Stomach (tissue), 4 donors: Measurements from ENCODE around the gene COX19.

Experiments
- CTCF ChIP-seq, 7 experiments: fragments of 450-650 bp in 4 of 7; fragments of 200-600 bp in 3 of 7; sonication (generic) in 3 of 7; IDR thresholded peaks; one replicate each; pipeline ENCODE4 v1.5.1; 2016 to 2019; ENCODE audit warnings: antibody characterized with exemption in 7 of 7, control low read depth in 2 of 7, mild to moderate bottlenecking in 1 of 7
- EP300 ChIP-seq: sonication (generic); formaldehyde crosslinking; IDR thresholded peaks from one replicate; pipeline ENCODE4 v1.6.1; 2017; ENCODE audit warnings: antibody characterized with exemption
- POLR2A ChIP-seq, 4 donors: fragments of 450-650 bp; IDR thresholded peaks; one replicate each; pipeline ENCODE4 v1.6.1; 2016; ENCODE audit warnings: antibody characterized with exemption in 4 of 4, control low read depth in 2 of 4, mild to moderate bottlenecking in 1 of 4, moderate library complexity in 1 of 4
- POLR2AphosphoS5 ChIP-seq, 3 donors: sonication (generic); formaldehyde crosslinking; IDR thresholded peaks; one replicate each; pipeline ENCODE4 v1.6.1; 2016; ENCODE audit warnings: antibody characterized with exemption in 3 of 3

DNA sequence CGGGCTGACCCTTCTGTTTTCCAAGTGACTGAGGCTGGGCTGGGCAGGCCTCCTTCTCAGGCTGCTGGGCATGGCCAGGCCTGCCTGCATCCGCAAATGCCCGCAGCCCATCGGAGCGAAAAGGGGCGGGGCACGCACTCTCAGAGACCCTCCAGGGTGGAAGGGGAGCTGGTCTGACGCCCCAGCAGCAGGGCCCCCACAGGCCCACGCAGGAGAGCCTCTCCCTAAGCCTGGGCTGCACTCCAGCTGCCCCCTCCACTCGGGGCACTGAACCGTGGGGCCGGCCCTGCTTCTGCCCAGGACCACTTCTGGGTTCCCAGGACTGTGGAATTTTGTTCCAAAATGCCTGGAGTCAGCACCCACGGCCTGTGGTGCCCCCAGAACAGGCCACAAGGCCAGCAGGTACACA lies 30.2 kb downstream of the COX19 start:
- no peak for TF ChIP-seq POLR2A (IDR thresholded peaks at IDR 0.05)
- no peak for TF ChIP-seq CTCF (IDR thresholded peaks at IDR 0.05)
- TF ChIP-seq EP300 = no peak
- TF ChIP-seq POLR2AphosphoS5 (IDR thresholded peaks at IDR 0.05) = no peak
